Esophagus squamous epithelium (tissue), 5 donors: ENCODE data around the gene WDPCP. TPM values are rescaled to one million over a fixed set of nuclear protein-coding genes. Genes with fewer than 3 reads are reported as not detected.
"Not testable (repeated sequence)": the region's sequence is repeated elsewhere in the genome, so short reads cannot be mapped to it uniquely, and the experiment has no call there.

Source experiments
- DNase-seq: peaks from one replicate; lab custom pipeline; 2025; lab: John Stamatoyannopoulos, UW
- H3K27ac ChIP-seq, 4 donors: fragments of 200-600 bp; sonication (generic); one replicate each; pipeline ENCODE4 v1.5.1; 2016 to 2019; ENCODE audit warnings: mild to moderate bottlenecking in 1 of 4
- H3K27me3 ChIP-seq, 4 donors: fragments of 200-600 bp; sonication (generic); 1 replicate in 3 of 4; 2 replicates in 1 of 4; pipeline versions ENCODE4 v1.5.1 to v1.6.0; 2017 to 2021; ENCODE audit warnings: antibody characterized with exemption in 1 of 4
- H3K36me3 ChIP-seq, 3 donors: fragments of 200-600 bp; sonication (generic); one replicate each; pipeline ENCODE4 v1.5.1; 2016 to 2019
- H3K4me1 ChIP-seq, 3 donors: fragments of 200-600 bp; sonication (generic); one replicate each; pipeline ENCODE4 v1.5.1; 2017 to 2019
- H3K4me3 ChIP-seq, 4 donors: fragments of 200-600 bp; sonication (generic); 1 replicate in 3 of 4; 2 replicates in 1 of 4; pipeline ENCODE4 v1.5.1; 2016 to 2019; ENCODE audit warnings: mild to moderate bottlenecking in 2 of 4, moderate library complexity in 1 of 4
- H3K9me3 ChIP-seq, 3 donors: fragments of 200-600 bp; sonication (generic); one replicate each; pipeline ENCODE4 v1.5.1; 2016 to 2019
- POLR2A ChIP-seq, 4 donors: fragments of 450-650 bp; IDR thresholded peaks; one replicate each; pipeline ENCODE4 v1.6.1; 2017; ENCODE audit warnings: antibody characterized with exemption in 4 of 4, mild to moderate bottlenecking in 4 of 4, moderate library complexity in 3 of 4
- WGBS, 2 donors: methylation state at CpG; one replicate each; pipeline ENCODE4 v1.1.5; 2018; 5-methylcytosine and 5-hydroxymethylcytosine counted together
- intact Hi-C: fragments of 100-400 bp; cut with DNase I; formaldehyde crosslinking; loops from one replicate; pipeline ENCODE4 v1.15.0; 2022
- total RNA-seq, 4 donors: library from RNA; depleted of rRNA; stranded (reverse); fragments of >200 nt; gene quantifications; one replicate each; pipeline ENCODE4 v1.1.0, GENCODE V29; 2016
- TF ChIP-seq, protein P1 (sequence below), 6 experiments: fragments of 450-650 bp in 4 of 6; fragments of 200-600 bp in 2 of 6; sonication (generic) in 2 of 6; IDR thresholded peaks; one replicate each; pipeline ENCODE4 v1.5.1; 2016 to 2019; ENCODE audit warnings: antibody characterized with exemption in 6 of 6, mild to moderate bottlenecking in 4 of 6, moderate library complexity in 4 of 6
- donor health status: DM: yes; HTN: yes; CAD: no.

WDPCP gene
- total RNA-seq, 4 donors from 2014 or later: 3.0 to 9.7 (median 3.8) TPM

DNA sequence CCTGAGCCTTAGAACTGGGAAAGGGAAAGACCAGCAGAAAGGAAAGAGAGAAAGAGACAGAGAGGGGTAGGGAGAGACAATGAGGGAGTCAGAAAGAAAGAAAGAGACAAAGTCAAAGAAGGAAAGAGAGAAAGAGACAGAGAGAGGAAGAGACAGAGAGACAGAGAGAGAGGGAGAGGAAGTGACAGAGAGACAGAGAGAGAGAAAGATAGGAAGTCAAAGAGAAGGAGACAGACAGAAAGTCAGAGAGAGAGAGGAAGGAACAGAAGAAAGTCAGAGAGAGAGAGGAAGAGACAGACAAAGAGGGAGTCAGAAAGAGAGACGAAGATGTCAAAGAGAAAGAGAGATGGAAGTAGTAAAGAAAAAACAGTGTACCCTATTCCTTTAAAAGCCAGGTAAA, 261.8 kb downstream of the WDPCP start:
- 94 to 100% methylated on average over 1 of the region's 1 CpG for WGBS, 2 donors

GRCh38 chr2:63323662-63324061, 264.6 kb downstream of the WDPCP start:
- H3K27me3 ChIP-seq, H3K4me1 ChIP-seq, DNase-seq, H3K4me3 ChIP-seq, H3K36me3 ChIP-seq, H3K27ac ChIP-seq, intact Hi-C loops: not testable (repeated sequence)
- WGBS, 2 donors: 88 to 95% methylated on average over 9 to 11 of the region's 11 CpGs
- H3K9me3 ChIP-seq: peaks cover 0 to 14% (median 0%) of the 10 kb centered on the region in 3 donors

More for the DNA sequence above, 261.8 kb downstream of the WDPCP start:
- DNase-seq: no peak
- Histone ChIP-seq H3K4me1 (no peaks in the 10 kb centered on the region), H3K9me3 (peaks cover 0 to 14% (median 0%) of the 10 kb centered on the region in 3 donors), H3K27ac (no peak overlapping the region), H3K27me3 (no peaks in the 10 kb centered on the region), H3K4me3 (no peak overlapping the region), H3K36me3 (no peaks in the 10 kb centered on the region)
- no peak for TF ChIP-seq POLR2A (IDR thresholded peaks at IDR 0.05)
- TF ChIP-seq, protein P1, sequence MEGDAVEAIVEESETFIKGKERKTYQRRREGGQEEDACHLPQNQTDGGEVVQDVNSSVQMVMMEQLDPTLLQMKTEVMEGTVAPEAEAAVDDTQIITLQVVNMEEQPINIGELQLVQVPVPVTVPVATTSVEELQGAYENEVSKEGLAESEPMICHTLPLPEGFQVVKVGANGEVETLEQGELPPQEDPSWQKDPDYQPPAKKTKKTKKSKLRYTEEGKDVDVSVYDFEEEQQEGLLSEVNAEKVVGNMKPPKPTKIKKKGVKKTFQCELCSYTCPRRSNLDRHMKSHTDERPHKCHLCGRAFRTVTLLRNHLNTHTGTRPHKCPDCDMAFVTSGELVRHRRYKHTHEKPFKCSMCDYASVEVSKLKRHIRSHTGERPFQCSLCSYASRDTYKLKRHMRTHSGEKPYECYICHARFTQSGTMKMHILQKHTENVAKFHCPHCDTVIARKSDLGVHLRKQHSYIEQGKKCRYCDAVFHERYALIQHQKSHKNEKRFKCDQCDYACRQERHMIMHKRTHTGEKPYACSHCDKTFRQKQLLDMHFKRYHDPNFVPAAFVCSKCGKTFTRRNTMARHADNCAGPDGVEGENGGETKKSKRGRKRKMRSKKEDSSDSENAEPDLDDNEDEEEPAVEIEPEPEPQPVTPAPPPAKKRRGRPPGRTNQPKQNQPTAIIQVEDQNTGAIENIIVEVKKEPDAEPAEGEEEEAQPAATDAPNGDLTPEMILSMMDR (IDR thresholded peaks at IDR 0.05): no peak
- intact Hi-C loops: no loop called here

DNA sequence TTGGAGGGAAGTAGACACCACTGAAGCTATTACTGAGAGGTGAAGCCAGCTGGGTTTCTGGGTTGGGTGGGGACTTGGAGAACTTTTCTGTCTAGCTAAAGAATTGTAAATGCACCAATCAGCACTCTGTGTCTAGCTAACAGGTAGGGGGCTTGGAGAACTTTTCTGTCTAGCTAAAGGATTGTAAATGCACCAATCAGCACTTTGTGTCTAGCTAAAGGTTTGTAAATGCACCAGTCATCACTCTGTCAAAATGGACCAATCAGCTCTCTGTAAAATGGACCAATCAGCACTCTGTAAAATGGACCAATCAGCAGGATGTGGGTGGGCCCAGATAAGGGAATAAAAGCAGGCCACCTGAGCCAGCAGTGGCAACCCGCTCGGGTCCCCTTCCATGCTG, 266.3 kb downstream of the WDPCP start:
- intact Hi-C loops, H3K4me3 ChIP-seq, H3K27ac ChIP-seq, H3K36me3 ChIP-seq, H3K27me3 ChIP-seq, DNase-seq, H3K4me1 ChIP-seq: not testable (repeated sequence)
- WGBS, 2 donors: 85 to 93% methylated on average over 2 of the region's 2 CpGs
- peaks cover 0 to 14% (median 0%) of the 10 kb centered on the region in 3 donors for H3K9me3 ChIP-seq

GRCh38 chr2:63320669-63321068, 267.6 kb downstream of the WDPCP start:
- Histone ChIP-seq H3K27me3 (no peaks in the 10 kb centered on the region), H3K4me1 (no peaks in the 10 kb centered on the region), H3K4me3 (no peak overlapping the region), H3K27ac (no peak overlapping the region), H3K36me3 (no peaks in the 10 kb centered on the region), H3K9me3 (peaks cover 0 to 14% (median 0%) of the 10 kb centered on the region in 3 donors)
- no peak for DNase-seq
- no peak for TF ChIP-seq POLR2A (IDR thresholded peaks at IDR 0.05)
- TF ChIP-seq, protein P1 (IDR thresholded peaks at IDR 0.05): no peak
- intact Hi-C loops: no loop called here

- Histone ChIP-seq H3K9me3 (peaks cover 0 to 11% (median 0%) of the 10 kb centered on the region in 3 donors), H3K27ac (no peak overlapping the region), H3K27me3 (no peaks in the 10 kb centered on the region), H3K4me1 (no peaks in the 10 kb centered on the region), H3K4me3 (no peak overlapping the region), H3K36me3 (no peaks in the 10 kb centered on the region)
- TF ChIP-seq, protein P1 (IDR thresholded peaks at IDR 0.05): no peak
- TF ChIP-seq POLR2A (IDR thresholded peaks at IDR 0.05): no peak
- no peak for DNase-seq
- intact Hi-C loops: no loop called here
- WGBS, 2 donors: 72 to 76% methylated on average over 1 of the region's 1 CpG
Observed at GRCh38 chr2:63310614-63311013, 277.7 kb downstream of the WDPCP start.

DNA sequence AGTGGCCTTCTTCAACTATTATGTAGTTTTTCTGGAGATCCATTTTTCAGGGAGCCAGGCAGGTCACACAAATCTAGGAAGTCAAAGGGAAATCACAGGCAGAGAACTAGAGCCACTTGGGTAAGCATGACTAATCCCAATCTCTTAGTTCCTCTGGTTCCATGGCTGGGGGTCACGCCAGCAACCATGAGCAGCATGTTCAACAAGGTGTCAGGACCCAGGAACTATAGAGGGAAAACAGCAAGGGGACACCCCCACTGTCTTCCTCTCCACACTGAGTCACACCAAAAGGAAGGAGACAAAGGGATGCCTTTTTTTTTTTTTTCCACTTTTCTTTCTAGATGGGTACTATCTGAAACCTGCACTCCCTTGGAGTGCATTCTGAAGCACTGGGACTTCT, 286.8 kb downstream of the WDPCP start:
- Histone ChIP-seq H3K36me3 (no peaks in the 10 kb centered on the region), H3K27ac (no peak overlapping the region), H3K4me3 (no peak overlapping the region), H3K9me3 (peaks cover 2 to 62% (median 24%) of the 10 kb centered on the region in 3 donors), H3K27me3 (no peaks in the 10 kb centered on the region), H3K4me1 (no peaks in the 10 kb centered on the region)
- no peak for TF ChIP-seq POLR2A (IDR thresholded peaks at IDR 0.05)
- TF ChIP-seq, protein P1 (IDR thresholded peaks at IDR 0.05): no peak
- 83 to 100% methylated on average over 1 of the region's 1 CpG for WGBS, 2 donors
- intact Hi-C loops: no loop called here
- no peak for DNase-seq
